Ishikawa (cell line): ENCODE results near the gene CYP2B6.
A peak's percentile ranks its signal among the peaks of the same experiment; 100 is the strongest.

Experiments
- CEBPB ChIP-seq: IDR thresholded peaks from 2 replicates; pipeline ENCODE4 v1.6.1; 2012
- CREB1 ChIP-seq: IDR thresholded peaks from 2 replicates; pipeline ENCODE4 v1.6.1; 2012; ENCODE audit warnings: low read depth
- EGR1 ChIP-seq: IDR thresholded peaks from 2 replicates; pipeline ENCODE4 v1.6.1; 2012
- EP300 ChIP-seq: IDR thresholded peaks from 2 replicates; pipeline ENCODE4 v1.6.1; 2012; ENCODE audit warnings: borderline replicate concordance
- FOXM1 ChIP-seq: IDR thresholded peaks from 2 replicates; pipeline ENCODE4 v1.6.1; 2012; ENCODE audit warnings: low read depth, borderline replicate concordance
- NFIC ChIP-seq: IDR thresholded peaks from 2 replicates; pipeline ENCODE4 v1.6.1; 2012
- RAD21 ChIP-seq: IDR thresholded peaks from 2 replicates; pipeline ENCODE4 v1.6.1; 2012; ENCODE audit warnings: low read depth
- TAF1 ChIP-seq: IDR thresholded peaks from 2 replicates; pipeline ENCODE4 v1.6.1; 2012; ENCODE audit warnings: low read depth, mild to moderate bottlenecking
- TCF12 ChIP-seq: IDR thresholded peaks from 2 replicates; pipeline ENCODE4 v1.6.1; 2012; ENCODE audit warnings: low read depth
- TEAD4 ChIP-seq: IDR thresholded peaks from 2 replicates; pipeline ENCODE4 v1.6.1; 2012
- YY1 ChIP-seq: IDR thresholded peaks from 2 replicates; pipeline ENCODE4 v1.6.1; 2012; ENCODE audit warnings: low read depth
- ZBTB7A ChIP-seq: IDR thresholded peaks from 2 replicates; pipeline ENCODE4 v1.6.1; 2012; ENCODE audit warnings: low read depth
- TF ChIP-seq, protein P1 (sequence below): IDR thresholded peaks from 2 replicates; pipeline ENCODE4 v1.6.1; 2012; ENCODE audit warnings: low read depth, mild to moderate bottlenecking
- TF ChIP-seq, protein P2 (sequence below): IDR thresholded peaks from 2 replicates; pipeline ENCODE4 v1.6.1; 2012
- TF ChIP-seq, protein P3 (sequence below): IDR thresholded peaks from 2 replicates; pipeline ENCODE4 v1.6.1; 2012

Gene CYP2B6

DNA sequence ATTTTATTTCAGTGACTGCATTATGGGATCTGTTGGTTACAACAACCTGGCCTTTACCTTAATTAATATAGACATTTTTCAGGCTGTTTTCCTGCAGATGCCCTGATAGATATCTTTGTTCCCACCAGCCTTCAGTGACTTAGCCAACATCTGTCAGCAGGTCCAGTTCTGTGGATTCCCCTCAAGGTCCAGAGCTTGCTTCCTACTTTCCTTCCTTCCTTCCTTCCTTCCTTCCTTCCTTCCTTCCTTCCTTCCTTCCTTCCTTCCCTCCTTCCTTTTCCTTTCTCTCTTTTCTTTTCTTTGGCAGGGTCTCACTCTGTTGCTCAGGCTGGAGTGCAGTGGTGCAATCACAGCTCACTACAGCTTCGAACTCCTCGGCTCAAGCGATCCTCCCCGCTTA, 14.4 kb upstream of the CYP2B6 start:
- TF ChIP-seq NFIC, result no peak
- no peak for TF ChIP-seq CREB1
- TF ChIP-seq TEAD4, result no peak
- no peak for TF ChIP-seq YY1
- TF ChIP-seq, protein P1, sequence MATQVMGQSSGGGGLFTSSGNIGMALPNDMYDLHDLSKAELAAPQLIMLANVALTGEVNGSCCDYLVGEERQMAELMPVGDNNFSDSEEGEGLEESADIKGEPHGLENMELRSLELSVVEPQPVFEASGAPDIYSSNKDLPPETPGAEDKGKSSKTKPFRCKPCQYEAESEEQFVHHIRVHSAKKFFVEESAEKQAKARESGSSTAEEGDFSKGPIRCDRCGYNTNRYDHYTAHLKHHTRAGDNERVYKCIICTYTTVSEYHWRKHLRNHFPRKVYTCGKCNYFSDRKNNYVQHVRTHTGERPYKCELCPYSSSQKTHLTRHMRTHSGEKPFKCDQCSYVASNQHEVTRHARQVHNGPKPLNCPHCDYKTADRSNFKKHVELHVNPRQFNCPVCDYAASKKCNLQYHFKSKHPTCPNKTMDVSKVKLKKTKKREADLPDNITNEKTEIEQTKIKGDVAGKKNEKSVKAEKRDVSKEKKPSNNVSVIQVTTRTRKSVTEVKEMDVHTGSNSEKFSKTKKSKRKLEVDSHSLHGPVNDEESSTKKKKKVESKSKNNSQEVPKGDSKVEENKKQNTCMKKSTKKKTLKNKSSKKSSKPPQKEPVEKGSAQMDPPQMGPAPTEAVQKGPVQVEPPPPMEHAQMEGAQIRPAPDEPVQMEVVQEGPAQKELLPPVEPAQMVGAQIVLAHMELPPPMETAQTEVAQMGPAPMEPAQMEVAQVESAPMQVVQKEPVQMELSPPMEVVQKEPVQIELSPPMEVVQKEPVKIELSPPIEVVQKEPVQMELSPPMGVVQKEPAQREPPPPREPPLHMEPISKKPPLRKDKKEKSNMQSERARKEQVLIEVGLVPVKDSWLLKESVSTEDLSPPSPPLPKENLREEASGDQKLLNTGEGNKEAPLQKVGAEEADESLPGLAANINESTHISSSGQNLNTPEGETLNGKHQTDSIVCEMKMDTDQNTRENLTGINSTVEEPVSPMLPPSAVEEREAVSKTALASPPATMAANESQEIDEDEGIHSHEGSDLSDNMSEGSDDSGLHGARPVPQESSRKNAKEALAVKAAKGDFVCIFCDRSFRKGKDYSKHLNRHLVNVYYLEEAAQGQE, result no peak
- TF ChIP-seq, protein P2, sequence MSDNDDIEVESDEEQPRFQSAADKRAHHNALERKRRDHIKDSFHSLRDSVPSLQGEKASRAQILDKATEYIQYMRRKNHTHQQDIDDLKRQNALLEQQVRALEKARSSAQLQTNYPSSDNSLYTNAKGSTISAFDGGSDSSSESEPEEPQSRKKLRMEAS, result no peak
- no peak for TF ChIP-seq FOXM1
- TF ChIP-seq CEBPB, result no peak
- TF ChIP-seq, protein P3, sequence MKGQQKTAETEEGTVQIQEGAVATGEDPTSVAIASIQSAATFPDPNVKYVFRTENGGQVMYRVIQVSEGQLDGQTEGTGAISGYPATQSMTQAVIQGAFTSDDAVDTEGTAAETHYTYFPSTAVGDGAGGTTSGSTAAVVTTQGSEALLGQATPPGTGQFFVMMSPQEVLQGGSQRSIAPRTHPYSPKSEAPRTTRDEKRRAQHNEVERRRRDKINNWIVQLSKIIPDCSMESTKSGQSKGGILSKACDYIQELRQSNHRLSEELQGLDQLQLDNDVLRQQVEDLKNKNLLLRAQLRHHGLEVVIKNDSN, result no peak
- no peak for TF ChIP-seq EGR1
- TF ChIP-seq ZBTB7A, result no peak
- no peak for TF ChIP-seq TAF1
- no peak for TF ChIP-seq RAD21
- TF ChIP-seq TCF12, result no peak
- TF ChIP-seq EP300, result no peak

DNA sequence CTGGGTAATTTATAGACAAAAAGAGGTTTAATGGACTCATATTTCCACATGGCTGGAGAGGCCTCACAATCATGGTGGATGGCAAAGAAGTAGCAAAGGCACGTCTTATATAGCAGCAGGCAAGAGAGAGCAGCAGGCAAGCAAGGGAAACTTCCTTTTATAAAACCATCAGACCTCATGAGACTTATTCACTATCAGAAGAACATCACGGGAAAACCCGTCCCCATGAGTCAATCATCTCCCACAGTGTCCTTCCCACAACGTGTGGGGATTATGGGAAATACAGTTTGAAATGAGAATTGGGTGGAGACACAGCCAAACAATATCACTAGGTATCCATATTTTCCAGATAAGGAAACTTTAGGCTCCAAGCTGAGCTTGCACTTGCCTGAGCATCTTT, 9.5 kb upstream of the CYP2B6 start:
- TF ChIP-seq TAF1 (no peak), EP300 (no peak), CEBPB (no peak), NFIC (no peak), CREB1 (no peak), EGR1 (no peak), RAD21 (no peak), TCF12 (no peak), ZBTB7A (no peak)
- TF ChIP-seq, protein P1, result no peak
- TF ChIP-seq, protein P2, result no peak
- TF ChIP-seq, protein P3, result no peak

DNA sequence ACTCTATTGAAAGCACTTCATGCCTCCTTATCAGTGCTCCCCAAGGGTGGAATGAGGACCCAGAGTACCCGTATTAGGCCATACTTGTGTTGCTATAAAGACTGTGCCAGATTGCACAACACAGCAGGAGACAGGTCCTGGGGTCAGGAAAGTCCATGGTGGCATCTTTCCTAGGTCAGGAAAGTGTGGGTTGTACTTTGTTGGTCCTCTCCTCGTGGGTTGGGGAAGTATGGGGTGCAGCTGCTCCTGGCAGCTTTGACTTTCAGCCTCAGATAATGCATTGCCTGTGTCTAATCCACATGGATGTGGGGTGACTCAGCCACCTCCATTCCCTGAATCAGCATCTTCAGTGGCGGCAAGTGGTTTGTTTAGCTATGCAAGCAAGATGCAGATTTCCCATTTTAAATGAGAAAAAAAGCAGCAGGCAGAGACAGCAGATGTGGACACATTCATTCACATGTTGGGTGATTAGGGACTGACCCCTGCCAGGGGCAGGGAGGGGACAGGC, 8.4 kb upstream of the CYP2B6 start:
- TF ChIP-seq CEBPB (no peak), TCF12 (no peak), CREB1 (no peak), TAF1 (no peak), TEAD4 (no peak)
- TF ChIP-seq, protein P3, result no peak

DNA sequence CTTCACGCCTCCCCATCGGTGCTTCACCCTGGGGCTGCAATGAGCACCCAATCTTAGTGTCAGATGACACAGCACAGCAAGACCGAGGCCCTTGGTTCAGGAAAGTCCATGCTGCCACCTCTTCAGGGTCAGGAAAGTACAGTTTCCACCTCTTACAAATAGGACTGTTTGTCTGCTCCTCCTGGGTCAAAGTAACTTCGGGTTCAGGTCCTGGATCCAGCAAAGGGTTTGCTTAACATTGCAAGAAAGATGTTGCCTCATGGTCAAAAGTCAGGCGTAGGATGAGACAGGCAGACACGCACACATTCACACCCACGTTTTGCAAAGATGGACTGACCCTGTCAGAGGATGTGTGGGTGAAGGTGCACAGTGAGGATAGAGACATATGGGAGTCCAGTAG, 1.6 kb upstream of the CYP2B6 start:
- TF ChIP-seq CEBPB, result no peak

DNA sequence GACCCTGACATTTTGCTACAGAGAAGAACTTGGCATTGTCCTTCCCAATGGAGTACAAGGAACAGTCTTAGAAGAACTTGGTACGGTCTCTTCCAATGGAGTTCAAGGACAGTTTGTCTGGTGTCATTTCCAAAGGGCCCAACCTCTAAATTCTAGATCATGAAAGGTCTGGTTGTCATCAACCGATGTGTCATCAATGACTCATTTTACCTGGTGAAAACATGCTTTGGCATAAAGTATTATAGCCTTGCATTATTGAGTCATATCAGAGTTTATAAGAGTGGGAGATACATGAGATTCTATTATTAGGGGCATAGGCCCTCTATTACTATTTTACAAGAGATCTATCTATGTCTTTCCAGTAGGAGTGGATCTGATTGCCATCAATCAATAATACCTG, 4.3 kb downstream of the CYP2B6 start:
- TF ChIP-seq, protein P3, result no peak

DNA sequence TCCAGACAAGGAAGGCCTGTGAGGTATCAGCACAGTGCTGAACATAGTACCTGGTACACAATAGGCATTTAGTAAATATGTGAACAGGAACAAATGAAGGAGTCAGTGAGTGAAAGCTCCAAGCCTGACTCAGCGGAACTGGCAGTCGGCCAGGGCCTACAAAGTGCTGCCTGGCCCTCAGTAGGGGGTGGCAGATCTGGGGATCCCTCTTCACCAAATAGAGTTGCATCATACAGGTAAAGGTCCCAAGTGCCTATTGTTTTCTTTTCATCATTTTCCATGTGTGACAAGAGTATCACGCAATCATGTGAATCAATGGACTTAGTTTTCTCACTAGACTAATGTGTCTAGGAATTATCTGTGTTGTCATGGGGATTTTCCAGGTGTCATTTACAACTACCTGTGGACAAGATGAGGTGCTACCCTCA, 9.2 kb downstream of the CYP2B6 start:
- TF ChIP-seq TAF1 (no peak), CEBPB (0 out of 2 replicates have a peak, but pooled peaks have one; percentile 26), NFIC (peak; percentile 42; the same call in 1 of the 2 replicates)
